HG03025 (cell line): ENCODE results near the gene GLCCI1.

Experiments used
- ATAC-seq: cut with Tn5 transposase; IDR thresholded peaks from one replicate; pipeline ENCODE4 v1.9.1; 2021; ENCODE audit warnings: mild to moderate bottlenecking, moderate library complexity; ENCODE audit not compliant: unreplicated experiment, low FRiP score

Gene GLCCI1

GRCh38 chr7:7968544-7969305 lies at the start of gene GLCCI1:
GLCCI1 (plus strand) TSS chr7:7968796; CDS start chr7:7969351, 555 bp downstream.
- ATAC-seq = peak; percentile 81

- ATAC-seq = no peak
Observed at GRCh38 chr7:7919449-7919945, 49.1 kb upstream of the GLCCI1 start.

- ATAC-seq = no peak
Observed at GRCh38 chr7:7920056-7920455, 48.5 kb upstream of the GLCCI1 start.

GRCh38 chr7:7920481-7920880 lies 48.1 kb upstream of the GLCCI1 start:
- ATAC-seq = peak; percentile 87

GRCh38 chr7:7921830-7922229 lies 46.8 kb upstream of the GLCCI1 start:
- no peak for ATAC-seq

- no peak for ATAC-seq
Observed at GRCh38 chr7:7922684-7923385, 45.8 kb upstream of the GLCCI1 start.

- no peak for ATAC-seq
Observed at GRCh38 chr7:7923818-7924217, 44.8 kb upstream of the GLCCI1 start.

- ATAC-seq = no peak
Observed at GRCh38 chr7:7924303-7924702, 44.3 kb upstream of the GLCCI1 start.

GRCh38 chr7:7931626-7932025 lies 37.0 kb upstream of the GLCCI1 start:
- no peak for ATAC-seq

- ATAC-seq = no peak
Observed at GRCh38 chr7:7932553-7932952, 36.0 kb upstream of the GLCCI1 start.

- no peak for ATAC-seq
Observed at GRCh38 chr7:7933915-7934526, 34.6 kb upstream of the GLCCI1 start.

GRCh38 chr7:7934945-7935344 lies 33.7 kb upstream of the GLCCI1 start:
- no peak for ATAC-seq

GRCh38 chr7:7938471-7938870 lies 30.1 kb upstream of the GLCCI1 start:
- no peak for ATAC-seq

GRCh38 chr7:7943951-7944350 lies 24.6 kb upstream of the GLCCI1 start:
- no peak for ATAC-seq

- ATAC-seq = peak; percentile 90
Observed at GRCh38 chr7:7944619-7945282, 23.8 kb upstream of the GLCCI1 start.

GRCh38 chr7:7946486-7946885 lies 22.1 kb upstream of the GLCCI1 start:
- ATAC-seq = no peak

- ATAC-seq = no peak
Observed at GRCh38 chr7:7948232-7948631, 20.4 kb upstream of the GLCCI1 start.

- no peak for ATAC-seq
Observed at GRCh38 chr7:7953806-7954205, 14.8 kb upstream of the GLCCI1 start.

- no peak for ATAC-seq
Observed at GRCh38 chr7:7956531-7957128, 12.0 kb upstream of the GLCCI1 start.

GRCh38 chr7:7957513-7957912 lies 11.1 kb upstream of the GLCCI1 start:
- no peak for ATAC-seq
